IMR-90 (cell line): ENCODE data around the gene PRDM12. TPM values are rescaled to one million over a fixed set of nuclear protein-coding genes. Genes with fewer than 3 reads are reported as not detected.

Source experiments
- CHD1 ChIP-seq: IDR thresholded peaks from 2 replicates; pipeline ENCODE4 v1.6.1; 2012; ENCODE audit warnings: low read depth, low read length, improper control_type of control experiment
- ELK1 ChIP-seq: fragments of 150-350 bp; IDR thresholded peaks from 2 replicates; pipeline ENCODE4 v1.6.1; 2016; ENCODE audit warnings: low read depth, mild to moderate bottlenecking, low read length, moderate library complexity, borderline replicate concordance
- MAZ ChIP-seq: IDR thresholded peaks from 2 replicates; pipeline ENCODE4 v1.6.1; 2012; ENCODE audit warnings: low read depth, mild to moderate bottlenecking, low read length, improper control_type of control experiment, moderate library complexity, borderline replicate concordance
- polyA plus RNA-seq, 3 experiments: library from polyadenylated mRNA; depleted of rRNA; stranded (reverse); fragments of >200 nt; gene quantifications; 2 replicates each; pipeline ENCODE4 v1.2.3, GENCODE V29; 2012; ENCODE audit warnings: low replicate concordance in 1 of 3
- total RNA-seq: library from RNA; depleted of rRNA; stranded (reverse); fragments of >200 nt; gene quantifications from 2 replicates; pipeline ENCODE4 v1.2.3, GENCODE V29; 2012

The PRDM12 gene
- total and polyA plus RNA-seq, 2 of the 4 experiments (the other 2 are of a cell fraction) = not detected

DNA sequence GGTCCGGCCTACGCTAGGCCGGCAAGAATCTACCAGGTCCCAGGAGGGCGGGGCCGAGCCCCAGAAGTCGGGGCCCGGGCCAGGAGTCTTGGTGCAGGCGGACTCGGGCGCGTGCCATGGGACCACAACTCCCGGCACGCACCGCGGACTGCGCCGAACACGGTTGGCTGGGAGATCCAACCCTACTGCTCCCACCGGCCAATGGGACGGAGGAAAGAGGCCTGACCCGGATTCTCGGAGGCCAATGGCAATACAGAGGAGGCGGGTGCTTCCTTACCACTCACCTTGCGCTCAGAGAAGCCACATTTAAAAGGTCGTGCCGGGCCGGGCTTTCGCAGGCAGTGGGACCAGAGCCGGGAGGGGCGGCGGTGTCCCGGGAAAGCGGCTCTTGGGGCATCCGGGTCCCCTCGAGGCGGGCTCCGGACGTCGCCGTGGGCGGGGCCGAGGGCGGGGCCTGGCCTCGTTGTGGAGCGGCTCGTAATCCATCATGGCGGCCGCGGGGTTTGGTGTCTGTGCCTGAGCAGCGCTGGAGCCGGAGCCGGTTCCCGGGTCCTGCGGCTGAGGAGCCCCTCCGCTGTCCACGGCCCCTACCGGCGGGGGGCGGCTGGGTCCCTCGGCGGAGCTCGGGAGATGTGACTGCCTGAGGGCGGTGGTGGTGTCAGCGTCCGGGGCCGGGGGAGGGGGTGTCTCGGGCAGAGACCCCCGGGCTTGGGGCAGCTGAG is 48.3 kb downstream of the PRDM12 start (continued):
- TF ChIP-seq ELK1 (no peak), MAZ (peak; percentile 17; the same call in 1 of the 2 replicates), CHD1 (peak; percentile 72; the same call in 1 of the 2 replicates)
